HG03139 (cell line): Measurements from ENCODE around the gene LGALS16.
"Not testable (repeated sequence)": the region's sequence is repeated elsewhere in the genome, so short reads cannot be mapped to it uniquely, and the experiment has no call there.

ENCODE experiments used
- ATAC-seq: cut with Tn5 transposase; IDR thresholded peaks from one replicate; pipeline ENCODE4 v1.9.1; 2021; ENCODE audit not compliant: unreplicated experiment

Gene LGALS16

GRCh38 chr19:39655613-39656012 is at the start of gene LGALS16:
TSS of gene LGALS16 (plus strand) at chr19:39655913. CDS start at chr19:39655962, 49 bp downstream.
- ATAC-seq, result no peak

GRCh38 chr19:39607021-39607420 is 48.7 kb upstream of the LGALS16 start:
- no peak for ATAC-seq

DNA sequence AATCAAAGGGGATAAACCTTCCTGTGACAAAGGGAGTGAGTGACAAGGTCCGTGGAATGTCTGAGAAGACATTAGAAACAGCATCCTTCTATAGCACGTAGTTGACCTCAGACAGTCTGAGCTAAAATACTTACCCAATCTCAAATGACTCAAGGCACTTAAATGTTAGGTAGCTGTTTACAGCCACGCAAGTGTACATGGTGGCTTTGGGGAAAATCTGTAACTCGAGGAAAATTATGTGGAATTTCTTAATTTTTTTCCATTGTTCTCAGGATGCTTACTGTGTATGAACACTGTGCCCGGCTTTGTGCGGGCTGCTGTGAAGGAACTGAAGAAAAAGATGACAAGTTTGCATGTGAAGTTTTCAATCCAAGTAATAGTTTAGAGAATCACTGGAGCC is 48.2 kb upstream of the LGALS16 start:
- no peak for ATAC-seq

DNA sequence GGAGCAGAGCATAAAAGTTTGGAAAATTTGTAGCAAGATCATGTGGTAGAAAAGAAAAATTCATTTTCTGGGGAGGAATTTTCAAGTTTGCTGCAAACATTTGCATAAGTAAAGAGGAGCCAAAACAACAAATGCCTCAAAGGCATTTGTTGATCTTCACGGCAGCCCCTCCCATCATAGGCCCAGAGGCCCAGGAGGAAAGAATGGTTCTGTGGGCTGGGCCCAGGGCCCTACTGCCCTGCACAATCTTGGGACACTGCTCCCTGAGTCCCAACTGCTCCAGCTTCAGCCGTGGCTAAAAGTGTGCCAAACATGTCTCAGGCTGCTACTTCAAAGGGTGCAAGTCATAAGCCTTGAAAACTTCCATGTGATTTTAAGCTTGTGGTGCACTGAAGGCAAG is 42.1 kb upstream of the LGALS16 start:
- no peak for ATAC-seq

DNA sequence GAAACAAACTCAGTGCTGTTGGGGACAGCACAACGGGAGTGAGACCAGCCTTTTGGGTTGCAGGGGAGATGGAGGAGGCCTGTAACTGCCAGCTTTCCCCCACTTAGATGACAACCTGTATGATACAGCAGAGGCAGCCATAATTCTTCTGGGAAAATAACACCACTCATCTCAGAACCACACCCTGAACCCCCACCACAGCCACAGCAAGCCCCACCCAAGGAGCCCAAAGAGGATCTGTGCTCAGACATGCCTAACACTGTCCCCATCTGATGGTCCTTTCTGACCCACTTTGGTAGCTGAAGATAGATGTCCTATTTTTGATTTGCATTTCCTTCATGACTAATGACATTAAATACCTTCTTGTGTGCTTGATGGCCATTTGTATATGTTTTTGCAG is 38.0 kb upstream of the LGALS16 start:
- no peak for ATAC-seq

GRCh38 chr19:39623946-39624345 is 31.8 kb upstream of the LGALS16 start:
- no peak for ATAC-seq

DNA sequence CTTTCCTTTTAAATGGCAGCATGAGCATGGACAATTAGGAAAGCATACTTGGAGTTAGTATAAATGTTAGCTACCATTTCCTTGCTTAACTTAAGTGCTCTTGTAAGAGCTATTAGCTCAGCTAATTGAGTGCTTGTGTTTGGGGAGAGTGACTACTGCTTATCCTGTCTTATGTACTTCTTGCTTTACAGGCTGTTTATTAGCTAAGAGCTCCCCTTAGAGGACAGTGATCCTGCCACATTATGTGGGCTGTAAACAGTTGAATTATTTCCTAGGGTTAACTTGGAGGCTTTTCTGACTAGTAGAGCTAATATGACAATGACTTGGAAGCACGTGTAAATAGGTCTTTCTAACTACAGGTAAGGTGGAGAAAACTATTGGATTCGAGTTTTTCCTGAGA is 28.1 kb upstream of the LGALS16 start:
- not testable (repeated sequence) for ATAC-seq

GRCh38 chr19:39631178-39631577 is 24.5 kb upstream of the LGALS16 start:
- no peak for ATAC-seq

- ATAC-seq, result no peak
Measured at GRCh38 chr19:39631626-39632025, 24.1 kb upstream of the LGALS16 start.

GRCh38 chr19:39637891-39638290 is 17.8 kb upstream of the LGALS16 start:
- ATAC-seq, result no peak

GRCh38 chr19:39641773-39642172 is 13.9 kb upstream of the LGALS16 start:
- ATAC-seq, result no peak

GRCh38 chr19:39643591-39643990 is 12.1 kb upstream of the LGALS16 start:
- ATAC-seq, result no peak

DNA sequence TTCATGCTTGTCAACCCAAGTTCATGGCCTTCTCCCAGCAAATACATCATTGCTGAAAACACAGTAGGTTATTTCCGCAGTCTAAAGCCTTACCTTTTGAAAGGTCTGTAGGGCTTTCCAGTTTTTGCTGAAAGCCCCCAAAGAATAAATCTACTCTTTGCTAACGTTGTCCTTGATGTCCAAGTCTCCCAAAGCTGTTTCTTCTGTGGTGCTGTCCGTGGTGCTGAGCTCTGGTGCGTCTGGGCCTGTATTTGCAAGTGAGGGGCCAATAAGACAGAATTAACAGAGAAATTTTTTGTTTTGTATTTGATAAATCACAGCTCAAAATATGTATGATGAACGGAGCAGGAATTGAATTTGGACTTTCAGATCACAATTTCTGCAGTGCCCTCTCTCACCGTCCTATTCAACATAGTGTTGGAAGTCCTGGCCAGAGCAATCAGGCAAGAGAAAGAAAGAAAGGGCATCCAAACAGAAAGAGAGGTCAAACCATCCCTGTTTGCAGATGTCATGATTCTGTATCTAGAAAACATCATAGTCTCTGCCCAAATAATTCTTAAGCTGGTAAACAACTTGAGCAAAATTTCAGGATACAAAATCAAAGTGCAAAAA is 9.8 kb upstream of the LGALS16 start:
- ATAC-seq, result no peak

DNA sequence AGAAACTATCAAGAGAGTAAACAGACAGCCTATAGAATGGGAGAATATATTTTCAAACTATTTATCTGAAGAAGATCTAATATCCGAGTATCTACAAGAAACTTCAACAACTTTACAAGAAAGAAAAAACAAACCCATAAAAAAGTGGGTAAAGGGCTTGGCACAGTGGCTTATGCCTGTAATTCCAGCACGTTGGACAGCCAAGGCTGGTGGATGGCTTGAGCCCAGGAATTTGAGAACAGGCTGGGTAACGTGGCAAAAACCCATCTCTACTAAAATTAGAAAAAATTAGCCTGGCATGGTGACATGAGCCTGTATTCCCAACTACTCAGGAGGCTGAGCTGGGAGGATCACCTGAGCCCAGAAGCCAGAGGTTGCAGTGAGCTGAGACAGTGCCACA is 7.8 kb upstream of the LGALS16 start:
- no peak for ATAC-seq

DNA sequence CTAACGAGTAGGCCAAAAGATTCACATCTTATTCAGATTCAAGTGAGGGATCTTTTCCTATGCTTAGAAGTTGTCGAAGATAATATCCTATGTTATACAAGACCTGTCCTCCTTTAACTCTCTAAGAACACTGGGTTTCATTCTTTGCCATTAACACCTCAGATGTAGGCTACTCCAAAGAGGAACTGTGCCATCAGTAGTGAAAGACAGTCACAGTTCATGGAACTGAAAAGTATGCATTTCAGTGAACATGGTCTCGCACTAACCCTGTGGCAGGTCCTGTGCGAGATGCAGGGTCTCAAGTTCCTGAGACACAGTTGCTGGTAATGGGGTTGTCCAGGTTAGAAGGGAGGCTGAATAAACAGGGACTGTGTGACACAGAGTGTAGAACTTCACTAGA is 4.1 kb downstream of the LGALS16 start:
- ATAC-seq, result no peak

GRCh38 chr19:39660661-39661060 is 4.9 kb downstream of the LGALS16 start:
- no peak for ATAC-seq

GRCh38 chr19:39661565-39661964 is 5.9 kb downstream of the LGALS16 start:
- no peak for ATAC-seq

GRCh38 chr19:39669860-39670259 is 14.1 kb downstream of the LGALS16 start:
- not testable (repeated sequence) for ATAC-seq

DNA sequence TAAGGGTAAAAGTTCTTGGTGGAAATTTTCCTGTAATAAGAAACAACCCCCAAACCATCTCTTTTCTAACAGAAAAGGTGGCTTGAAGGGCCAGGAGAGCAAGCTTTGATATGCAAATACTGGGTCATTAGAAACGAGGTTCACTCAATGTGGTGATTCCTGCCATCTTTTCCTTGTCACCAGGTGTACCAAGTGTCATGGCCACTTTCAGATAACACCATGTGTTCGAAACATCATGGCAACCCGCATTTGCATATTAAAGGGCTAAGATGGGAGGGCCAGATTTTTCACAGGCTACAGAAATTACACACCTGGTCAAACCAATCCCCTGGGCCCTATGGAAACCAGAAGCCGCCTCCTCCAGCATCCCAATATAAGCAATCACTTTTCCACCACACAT is 15.3 kb downstream of the LGALS16 start:
- no peak for ATAC-seq

DNA sequence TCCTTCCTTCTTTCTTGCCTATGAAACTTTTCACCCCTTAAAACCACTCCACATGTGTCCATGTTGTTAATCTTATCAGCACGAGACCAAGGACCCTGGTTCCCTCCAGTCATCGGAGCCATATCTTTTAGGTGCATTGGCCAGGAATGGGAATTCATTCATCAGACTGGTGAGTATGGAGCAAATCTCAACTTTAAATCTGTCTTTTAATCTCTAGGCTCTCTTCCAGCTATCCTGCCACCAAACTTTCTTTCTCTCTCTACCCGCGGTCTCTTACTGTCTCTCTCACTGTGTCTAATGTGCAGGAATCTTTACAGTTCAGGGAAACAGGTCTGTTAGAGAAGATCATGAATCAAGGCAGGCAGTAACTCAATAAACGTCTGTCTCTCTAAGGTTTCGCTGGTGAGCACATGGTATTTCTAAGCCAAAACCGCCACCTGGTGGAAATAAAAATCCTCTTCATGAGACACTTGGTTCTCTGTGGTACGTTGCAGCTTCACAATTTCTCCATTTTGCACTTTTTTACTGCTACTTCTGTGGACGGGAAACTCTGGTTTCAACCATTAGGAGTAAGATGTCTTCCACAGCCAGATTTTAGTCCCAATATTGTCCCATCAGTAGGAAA is 16.1 kb downstream of the LGALS16 start:
- no peak for ATAC-seq

DNA sequence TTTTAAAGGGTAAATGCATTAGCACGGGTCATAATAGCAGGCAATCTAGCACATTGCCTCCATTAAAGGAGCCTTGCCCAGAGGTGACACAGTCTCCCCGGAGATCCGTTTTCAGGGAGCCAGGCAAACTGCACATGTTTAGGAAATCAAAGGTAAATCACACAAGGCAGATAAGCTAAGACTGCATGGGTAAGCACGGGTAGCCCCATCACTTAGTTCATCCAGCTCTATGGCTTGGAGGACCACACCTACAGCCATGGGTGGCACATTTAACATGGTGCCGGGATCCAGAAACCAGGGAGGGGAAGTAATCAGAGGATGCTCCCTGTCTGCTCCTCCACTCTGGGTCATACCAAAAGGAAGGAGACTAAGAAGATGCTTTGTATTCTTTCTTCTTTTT is 16.8 kb downstream of the LGALS16 start:
- ATAC-seq, result no peak

DNA sequence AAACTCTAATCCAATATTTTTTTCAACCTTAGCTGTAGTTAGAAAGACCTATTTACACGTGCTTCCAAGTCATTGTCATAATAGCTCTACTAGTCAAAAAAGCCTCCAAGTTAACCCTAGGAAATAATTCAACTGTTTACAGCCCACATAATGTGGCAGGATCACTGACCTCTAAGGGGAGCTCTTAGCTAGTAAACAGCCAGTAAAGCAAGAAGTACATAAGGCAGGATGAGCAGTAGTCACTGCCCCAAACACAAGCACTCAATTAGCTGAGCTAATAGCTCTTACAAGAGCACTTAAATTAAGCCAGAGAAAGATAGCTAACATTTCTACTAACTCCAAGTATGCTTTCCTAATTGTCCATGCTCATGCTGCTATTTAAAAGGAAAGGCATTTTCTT is 18.1 kb downstream of the LGALS16 start:
- not testable (repeated sequence) for ATAC-seq

DNA sequence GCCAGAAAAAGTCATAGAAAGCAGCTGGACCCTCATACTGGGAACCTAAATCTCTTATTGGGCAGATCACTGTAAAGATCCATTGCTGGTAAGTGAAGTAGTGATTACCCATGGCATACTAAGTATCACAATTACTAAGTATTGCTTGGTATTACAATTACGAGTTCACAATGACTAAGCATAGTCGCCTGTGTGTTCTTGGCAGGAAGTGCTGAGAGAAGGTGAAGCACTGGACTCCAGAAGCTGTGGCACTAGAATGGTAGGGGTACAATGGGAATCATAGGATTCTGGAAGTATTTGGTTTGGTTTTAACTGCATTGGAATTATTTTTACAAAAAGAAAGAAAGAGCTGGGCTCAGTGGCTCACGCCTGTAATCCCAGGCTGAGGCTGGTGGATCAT is 20.3 kb downstream of the LGALS16 start:
- ATAC-seq, result no peak
